ENCODE results near the gene GSE1. TPM values are rescaled to one million over a fixed set of nuclear protein-coding genes. Genes with fewer than 3 reads are reported as not detected.

The GSE1 gene
- total and polyA plus RNA-seq, 2 experiments from 2014 or later, result 27.9 to 43.5 TPM

- TF ChIP-seq EZH2phosphoT487 (IDR thresholded peaks at IDR 0.05; ENCODE audit: low read depth, severe bottlenecking, unreplicated experiment) (no peak), EZH2 (IDR thresholded peaks at IDR 0.05; ENCODE audit: borderline replicate concordance) (no peak), CTCF (IDR thresholded peaks at IDR 0.05; ENCODE audit: poor library complexity) (no peak)
- no peak for DNase-seq (ENCODE audit: low spot score)
- Histone ChIP-seq H3K4me2 (peak overlapping the region; percentile 95), H3K9me2 (replicated peaks; ENCODE audit: insufficient read depth) (no peaks in the 10 kb centered on the region), H3K4me1 (ENCODE audit: insufficient read depth) (peaks cover 6% of the 10 kb centered on the region), H3K4me3 (peak overlapping the region; percentile 36), H3K79me2 (peaks cover 9% of the 10 kb centered on the region), H2AFZ (peak overlapping the region; percentile 49), H3K27ac (no peak overlapping the region), H3K9me3 (ENCODE audit: low read depth) (no peaks in the 10 kb centered on the region), H4K20me1 (ENCODE audit: insufficient read depth, poor library complexity, severe bottlenecking) (no peaks in the 10 kb centered on the region), H3K36me3 (replicated peaks; ENCODE audit: insufficient read depth, low read depth) (no peaks in the 10 kb centered on the region), H3K27me3 (no peaks in the 10 kb centered on the region)
- WGBS (ENCODE audit: low lambda C conversion rate, missing lambda C conversion rate), result 40% methylated on average over 27 of the region's 27 CpGs
Measured at GRCh38 chr16:85689285-85689949, 76.3 kb downstream of the GSE1 start.

- Histone ChIP-seq H3K79me2 (peaks cover 9% of the 10 kb centered on the region), H4K20me1 (ENCODE audit: insufficient read depth, poor library complexity, severe bottlenecking) (no peaks in the 10 kb centered on the region), H3K9me3 (ENCODE audit: low read depth) (no peaks in the 10 kb centered on the region), H3K4me1 (ENCODE audit: insufficient read depth) (peaks cover 6% of the 10 kb centered on the region), H3K27ac (no peak overlapping the region), H3K9me2 (replicated peaks; ENCODE audit: insufficient read depth) (no peaks in the 10 kb centered on the region), H3K27me3 (no peaks in the 10 kb centered on the region), H3K4me3 (no peak overlapping the region), H3K4me2 (no peak overlapping the region), H3K36me3 (replicated peaks; ENCODE audit: insufficient read depth, low read depth) (no peaks in the 10 kb centered on the region), H2AFZ (no peak overlapping the region)
- DNase-seq (ENCODE audit: low spot score), result no peak
- no peak for TF ChIP-seq EZH2phosphoT487 (IDR thresholded peaks at IDR 0.05; ENCODE audit: low read depth, severe bottlenecking, unreplicated experiment)
- no peak for TF ChIP-seq CTCF (IDR thresholded peaks at IDR 0.05; ENCODE audit: poor library complexity)
- TF ChIP-seq EZH2 (IDR thresholded peaks at IDR 0.05; ENCODE audit: borderline replicate concordance), result no peak
- WGBS (ENCODE audit: low lambda C conversion rate, missing lambda C conversion rate), result 69% methylated on average over 9 of the region's 9 CpGs
Measured at GRCh38 chr16:85689950-85690320, 76.8 kb downstream of the GSE1 start.

GRCh38 chr16:85690469-85691064, 77.4 kb downstream of the GSE1 start:
- no peaks in the 10 kb centered on the region for H3K27me3 ChIP-seq
- H2AFZ ChIP-seq, result no peak overlapping the region
- TF ChIP-seq EZH2phosphoT487 (IDR thresholded peaks at IDR 0.05; ENCODE audit: low read depth, severe bottlenecking, unreplicated experiment), result no peak
- no peak for TF ChIP-seq CTCF (IDR thresholded peaks at IDR 0.05; ENCODE audit: poor library complexity)
- no peak for TF ChIP-seq EZH2 (IDR thresholded peaks at IDR 0.05; ENCODE audit: borderline replicate concordance)
- peaks cover 9% of the 10 kb centered on the region for H3K79me2 ChIP-seq
- no peaks in the 10 kb centered on the region for H4K20me1 ChIP-seq (ENCODE audit: insufficient read depth, poor library complexity, severe bottlenecking)
- DNase-seq (ENCODE audit: low spot score), result peak; percentile 46
- H3K36me3 ChIP-seq (replicated peaks; ENCODE audit: insufficient read depth, low read depth), result no peaks in the 10 kb centered on the region
- 40% methylated on average over 7 of the region's 7 CpGs for WGBS (ENCODE audit: low lambda C conversion rate, missing lambda C conversion rate)
- H3K27ac ChIP-seq, result no peak overlapping the region
- no peak overlapping the region for H3K4me2 ChIP-seq
- no peaks in the 10 kb centered on the region for H3K9me3 ChIP-seq (ENCODE audit: low read depth)
- H3K9me2 ChIP-seq (replicated peaks; ENCODE audit: insufficient read depth), result no peaks in the 10 kb centered on the region
- no peak overlapping the region for H3K4me3 ChIP-seq
- H3K4me1 ChIP-seq (ENCODE audit: insufficient read depth), result peaks cover 6% of the 10 kb centered on the region
